ENCODE results near the gene MMP15. TPM values are rescaled to one million over a fixed set of nuclear protein-coding genes. Genes with fewer than 3 reads are reported as not detected.

Gene MMP15
- total and polyA plus RNA-seq, 2 of the 13 experiments (the other 11 are each of a cell fraction or from before 2014, with no cell fraction given) = 35.2 to 44.9 TPM

DNA sequence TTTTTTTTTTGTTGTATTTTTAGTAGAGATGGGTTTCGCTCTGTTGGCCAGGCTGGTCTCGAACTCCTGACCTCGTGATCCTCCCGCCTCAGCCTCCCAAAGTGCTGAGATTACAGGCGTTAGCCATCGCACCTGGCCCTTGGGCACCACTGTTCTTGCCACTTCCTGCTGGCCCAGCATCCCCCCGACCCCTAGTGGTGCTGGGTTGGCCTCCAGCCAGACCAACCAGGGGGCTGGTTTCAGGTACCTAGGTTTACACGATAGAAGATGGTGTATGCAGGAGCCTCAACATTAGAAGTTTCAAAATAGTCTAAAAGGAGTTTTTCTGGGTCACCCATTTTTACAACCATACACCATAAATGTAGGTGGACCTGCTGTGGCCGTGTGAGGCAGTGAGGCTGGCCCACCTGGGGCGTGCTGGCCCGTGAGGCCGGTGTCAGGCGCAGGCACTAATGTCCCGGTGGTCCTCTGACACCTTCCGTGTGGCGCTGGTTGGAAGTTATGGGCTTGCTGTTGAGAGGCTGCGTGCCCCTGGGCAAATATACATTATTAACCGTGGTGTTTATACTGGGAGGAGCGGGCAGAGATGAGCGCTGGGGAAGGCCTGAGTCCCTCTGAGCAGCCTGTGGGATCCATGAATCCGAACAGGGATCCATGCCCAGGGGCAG, 60.2 kb downstream of the MMP15 start:
- Histone ChIP-seq H3K27me3 (ENCODE audit: control insufficient read depth in 1 of 2, insufficient read depth in 2 of 2, low read length in 2 of 2) (peaks cover 3 to 6% of the 10 kb centered on the region in 2 experiments; a peak in 2 of 5 replicates), H3K9me3 (ENCODE audit: low read length) (no peaks in the 10 kb centered on the region), H3K4me1 (ENCODE audit: insufficient read depth, low read length) (no peaks in the 10 kb centered on the region), H3K4me3 (replicated peaks in 1 of 3; ENCODE audit: insufficient read depth in 1 of 3, low read depth in 2 of 3, low read length in 3 of 3) (no peak overlapping the region), H3K36me3 (replicated peaks in 1 of 2; ENCODE audit: control insufficient read depth in 1 of 2, insufficient read depth in 2 of 2, low read length in 2 of 2) (no peaks in the 10 kb centered on the region), H4K20me1 (ENCODE audit: insufficient read depth, low read length) (no peaks in the 10 kb centered on the region), H3K4me2 (ENCODE audit: low read depth, low read length) (no peak overlapping the region), H3K9ac (ENCODE audit: insufficient read depth, low read depth, low read length) (no peak overlapping the region), H3K79me2 (ENCODE audit: insufficient read depth, low read length) (no peaks in the 10 kb centered on the region), H3K27ac (ENCODE audit: extremely low read length, insufficient read depth, low read length) (no peak overlapping the region), H2AFZ (ENCODE audit: low read length) (no peak overlapping the region)
- intact Hi-C loops (cut with micrococcal nuclease; ENCODE audit: unreplicated experiment) (no loop called here), in situ Hi-C loops (cut with HindIII; ENCODE audit: extremely low pct_ligation_motif_present, low pct_unique_long_range_greater_than_20kb) (no loop called here)
- ChIA-PET CTCF (ENCODE audit: low intra/inter-chr PET ratio, low total read pairs) (no interaction called here), POLR2A (no interaction called here)
- TF ChIP-seq, protein P1, sequence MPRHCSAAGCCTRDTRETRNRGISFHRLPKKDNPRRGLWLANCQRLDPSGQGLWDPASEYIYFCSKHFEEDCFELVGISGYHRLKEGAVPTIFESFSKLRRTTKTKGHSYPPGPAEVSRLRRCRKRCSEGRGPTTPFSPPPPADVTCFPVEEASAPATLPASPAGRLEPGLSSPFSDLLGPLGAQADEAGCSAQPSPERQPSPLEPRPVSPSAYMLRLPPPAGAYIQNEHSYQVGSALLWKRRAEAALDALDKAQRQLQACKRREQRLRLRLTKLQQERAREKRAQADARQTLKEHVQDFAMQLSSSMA (CRISPR knock-in tag; IDR thresholded peaks at IDR 0.05) = no peak
- TF ChIP-seq, protein P2, sequence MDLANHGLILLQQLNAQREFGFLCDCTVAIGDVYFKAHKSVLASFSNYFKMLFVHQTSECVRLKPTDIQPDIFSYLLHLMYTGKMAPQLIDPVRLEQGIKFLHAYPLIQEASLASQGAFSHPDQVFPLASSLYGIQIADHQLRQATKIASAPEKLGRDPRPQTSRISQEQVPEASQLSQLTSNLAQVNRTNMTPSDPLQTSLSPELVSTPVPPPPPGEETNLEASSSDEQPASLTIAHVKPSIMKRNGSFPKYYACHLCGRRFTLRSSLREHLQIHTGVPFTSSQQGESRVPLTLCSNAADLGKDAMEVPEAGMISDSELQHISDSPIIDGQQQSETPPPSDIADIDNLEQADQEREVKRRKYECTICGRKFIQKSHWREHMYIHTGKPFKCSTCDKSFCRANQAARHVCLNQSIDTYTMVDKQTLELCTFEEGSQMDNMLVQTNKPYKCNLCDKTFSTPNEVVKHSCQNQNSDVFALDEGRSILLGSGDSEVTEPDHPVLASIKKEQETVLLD (CRISPR knock-in tag; IDR thresholded peaks at IDR 0.05; ENCODE audit: low read depth) = no peak
- TF ChIP-seq ZKSCAN8 (CRISPR knock-in tag; IDR thresholded peaks at IDR 0.05; ENCODE audit: borderline replicate concordance) (no peak), RAD21 (CRISPR knock-in tag; IDR thresholded peaks at IDR 0.05) (no peak), SP1 (IDR thresholded peaks at IDR 0.05) (no peak), SP1 (CRISPR knock-in tag; IDR thresholded peaks at IDR 0.05) (no peak), HES4 (CRISPR knock-in tag; IDR thresholded peaks at IDR 0.05; ENCODE audit: borderline replicate concordance) (no peak), ZSCAN20 (CRISPR knock-in tag; IDR thresholded peaks at IDR 0.05; ENCODE audit: borderline replicate concordance) (no peak), HMGA1 (CRISPR knock-in tag; conservative IDR thresholded peaks at IDR 0.05) (no peak), TBP (CRISPR knock-in tag; IDR thresholded peaks at IDR 0.05) (no peak), FOXA1 (IDR thresholded peaks at IDR 0.05) (no peak), FOXA1 (CRISPR knock-in tag; IDR thresholded peaks at IDR 0.05) (no peak), MIXL1 (CRISPR knock-in tag; IDR thresholded peaks at IDR 0.05) (no peak), SOX6 (IDR thresholded peaks at IDR 0.05) (no peak), SOX6 (CRISPR knock-in tag; IDR thresholded peaks at IDR 0.05) (no peak), TBX3 (IDR thresholded peaks at IDR 0.05; ENCODE audit: borderline replicate concordance) (no peak)
- TF ChIP-seq, protein P3, sequence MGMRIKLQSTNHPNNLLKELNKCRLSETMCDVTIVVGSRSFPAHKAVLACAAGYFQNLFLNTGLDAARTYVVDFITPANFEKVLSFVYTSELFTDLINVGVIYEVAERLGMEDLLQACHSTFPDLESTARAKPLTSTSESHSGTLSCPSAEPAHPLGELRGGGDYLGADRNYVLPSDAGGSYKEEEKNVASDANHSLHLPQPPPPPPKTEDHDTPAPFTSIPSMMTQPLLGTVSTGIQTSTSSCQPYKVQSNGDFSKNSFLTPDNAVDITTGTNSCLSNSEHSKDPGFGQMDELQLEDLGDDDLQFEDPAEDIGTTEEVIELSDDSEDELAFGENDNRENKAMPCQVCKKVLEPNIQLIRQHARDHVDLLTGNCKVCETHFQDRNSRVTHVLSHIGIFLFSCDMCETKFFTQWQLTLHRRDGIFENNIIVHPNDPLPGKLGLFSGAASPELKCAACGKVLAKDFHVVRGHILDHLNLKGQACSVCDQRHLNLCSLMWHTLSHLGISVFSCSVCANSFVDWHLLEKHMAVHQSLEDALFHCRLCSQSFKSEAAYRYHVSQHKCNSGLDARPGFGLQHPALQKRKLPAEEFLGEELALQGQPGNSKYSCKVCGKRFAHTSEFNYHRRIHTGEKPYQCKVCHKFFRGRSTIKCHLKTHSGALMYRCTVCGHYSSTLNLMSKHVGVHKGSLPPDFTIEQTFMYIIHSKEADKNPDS (CRISPR knock-in tag; IDR thresholded peaks at IDR 0.05) = no peak
- ATAC-seq (peak; percentile 23; the same call in 2 of the 3 replicates), DNase-seq (ENCODE audit: low spot score) (no peak), FAIRE-seq (no peak)
- 53% methylated on average over 18 of the region's 21 CpGs for WGBS (ENCODE audit: low lambda C conversion rate)
- no TSS peak for BruUV-seq (replicated peaks)

Measured in HepG2 (cell line).